ENCODE measurements around the gene KIF13A.

DNA sequence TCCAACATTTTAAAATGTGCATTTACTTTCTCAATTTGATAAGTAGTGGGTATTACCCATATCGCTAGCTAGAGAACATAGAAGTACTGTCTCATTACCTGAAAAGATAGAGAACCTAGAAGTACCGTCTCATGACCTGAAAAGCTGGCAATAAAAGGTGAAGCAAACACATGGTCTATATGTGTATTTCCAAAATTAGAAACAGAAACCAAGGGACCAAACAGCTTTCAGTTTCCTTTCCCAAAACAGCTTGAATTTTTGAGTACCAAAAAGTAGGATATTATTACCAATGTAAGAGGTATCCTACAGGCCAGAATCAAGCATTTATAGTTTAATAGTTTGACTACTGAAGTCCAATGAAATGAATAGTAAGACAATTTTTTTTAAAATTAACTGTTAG lies 77.2 kb downstream of the KIF13A start:
- no peak for TF ChIP-seq POLR2A (IDR thresholded peaks at IDR 0.05; ENCODE audit: low read depth, low read length)
- TF ChIP-seq POLR2AphosphoS5 (IDR thresholded peaks at IDR 0.05; ENCODE audit: low read depth, low read length) = no peak
- TF ChIP-seq TAF1 (IDR thresholded peaks at IDR 0.05; ENCODE audit: borderline replicate concordance, low read depth, low read length) = no peak

All from GM12892 (cell line).